Activated CD8-positive, alpha-beta memory T cell treated with anti-CD3 and anti-CD28 coated beads, Interleukin-2, amount 10 ng/mL, durations not matched to agents 7 days and 5 days (primary cell): ENCODE results near the gene CLIP1. TPM values are rescaled to one million over a fixed set of nuclear protein-coding genes. Genes with fewer than 3 reads are reported as not detected.
A peak's percentile ranks its signal among the peaks of the same experiment; 100 is the strongest.
"Not testable (repeated sequence)": the region's sequence is repeated elsewhere in the genome, so short reads cannot be mapped to it uniquely, and the experiment has no call there.

ENCODE experiments used
- ATAC-seq: fragments of 150-1000 bp; cut with Tn5 transposase; one replicate; pipeline ENCODE4 v1.10.0; 2021; ENCODE audit warnings: moderate library complexity
- CTCF ChIA-PET: fragments of 350-600 bp; sonication (Branson Sonifier 250); formaldehyde crosslinking; loops from one replicate; lab custom pipeline; 2021; ENCODE audit warnings: antibody characterized with exemption; lab: Charles Lee
- DNase-seq: peaks from one replicate; pipeline ENCODE4 v3.0.0-alpha.2; 2020
- H3K27ac Mint-ChIP-seq: one replicate; pipeline ENCODE4 v1.8.0; 2021; ENCODE audit warnings: mild to moderate bottlenecking, mixed read lengths
- H3K27me3 Mint-ChIP-seq: one replicate; pipeline ENCODE4 v1.8.0; 2021; ENCODE audit warnings: mixed read lengths
- H3K36me3 Mint-ChIP-seq: one replicate; pipeline ENCODE4 v1.8.0; 2021; ENCODE audit warnings: mild to moderate bottlenecking, mixed read lengths
- H3K4me1 Mint-ChIP-seq: one replicate; pipeline ENCODE4 v1.8.0; 2021; ENCODE audit warnings: mixed read lengths
- H3K4me3 Mint-ChIP-seq: one replicate; pipeline ENCODE4 v1.8.0; 2021; ENCODE audit warnings: mild to moderate bottlenecking, moderate library complexity, mixed read lengths
- H3K9me3 Mint-ChIP-seq: one replicate; pipeline ENCODE4 v1.8.0; 2022; ENCODE audit warnings: low read depth, mixed read lengths
- total RNA-seq, 2 experiments: library from RNA; stranded (reverse); gene quantifications; one replicate each; pipeline ENCODE4 v1.2.3, GENCODE V29; 2021

The CLIP1 gene
- total RNA-seq, 2 experiments from 2014 or later = 56.2 to 75.7 TPM

DNA sequence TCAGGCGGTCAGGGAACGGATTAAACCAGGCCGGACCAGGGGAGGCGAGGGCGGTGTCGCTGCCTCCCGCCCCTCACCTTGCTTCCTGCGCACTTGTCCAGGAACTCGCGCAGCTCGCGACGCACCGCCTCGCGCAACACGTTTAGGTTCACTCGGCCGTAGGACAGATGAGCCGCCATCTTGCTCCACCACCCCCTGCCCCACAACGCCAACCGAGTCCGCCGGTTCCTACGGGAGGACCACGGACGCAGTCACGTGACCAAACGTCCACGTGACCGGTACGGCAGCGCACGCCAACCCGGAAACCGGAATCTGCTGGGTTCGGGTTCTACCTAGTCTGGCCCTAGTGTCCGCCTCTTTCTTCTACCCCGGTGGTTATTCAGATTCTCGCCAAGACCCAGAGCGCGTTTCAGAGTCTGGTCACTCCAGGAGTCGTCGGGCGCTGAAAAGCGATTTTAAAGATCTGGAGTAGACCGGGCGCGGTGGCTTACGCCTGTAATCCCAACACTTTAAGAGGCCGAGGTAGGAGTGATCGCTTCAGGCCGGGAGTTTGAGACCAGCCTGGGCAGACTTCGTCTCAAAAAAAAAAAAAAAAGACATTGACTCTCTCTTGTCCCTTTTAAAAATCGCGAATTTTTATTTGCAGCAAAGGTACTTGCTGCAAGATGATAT lies 156.1 kb downstream of the CLIP1 start, which contains the start of gene VPS33A:
VPS33A (minus strand) TSS at position 265 of the 672 bp plus-strand sequence; CDS start at position 179, 86 bp downstream.
- Mint-ChIP-seq H3K36me3 (peaks cover 8% of the 10 kb centered on the region), H3K4me1 (peaks cover 25% of the 10 kb centered on the region)
- CTCF ChIA-PET = interaction anchor here (0.7 to 3.3 kb wide), 15 partner anchors 22 to 188 kb away, joined by 3 to 34 read pairs (median 4); partner anchors contain the start of genes B3GNT4, DIABLO and MLXIP

DNA sequence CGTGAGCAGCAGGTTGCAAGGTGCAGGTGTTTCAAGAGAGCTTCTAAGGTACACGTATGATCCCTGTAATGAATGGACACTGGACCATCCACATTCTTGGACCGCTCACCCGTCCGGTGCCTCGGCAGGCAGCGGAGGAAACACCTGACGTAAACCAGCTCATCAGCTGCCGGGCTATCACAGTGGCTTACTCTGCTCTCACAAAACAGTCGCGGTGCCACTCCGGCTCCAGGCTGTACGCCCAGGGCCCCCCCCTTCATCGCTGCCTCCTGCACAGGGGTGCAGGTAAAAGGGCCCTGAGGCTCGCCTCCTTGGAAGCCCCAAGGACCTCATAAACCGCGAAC lies 156.6 kb downstream of the CLIP1 start:
- Mint-ChIP-seq H3K27me3 (peaks cover 4% of the 10 kb centered on the region), H3K4me3 (peak overlapping the region; percentile 96), H3K27ac (peak overlapping the region; percentile 99), H3K4me1 (peaks cover 25% of the 10 kb centered on the region), H3K36me3 (peaks cover 13% of the 10 kb centered on the region), H3K9me3 (no peaks in the 10 kb centered on the region)
- no peak for DNase-seq
- ATAC-seq = peak; percentile 46
- CTCF ChIA-PET = interaction anchor here (1.2 to 3.3 kb wide), 3 partner anchors 21 to 38 kb away, joined by 7 to 34 read pairs (median 8); partner anchors contain the start of gene DIABLO

More for the DNA sequence above, 156.1 kb downstream of the CLIP1 start, which contains the start of gene VPS33A:
- H3K27ac Mint-ChIP-seq = peak within 1 kb of the TSS; percentile 99
- no peaks in the 10 kb centered on the region for H3K9me3 Mint-ChIP-seq
- H3K4me3 Mint-ChIP-seq = peak within 1 kb of the TSS; percentile 96
- peak; percentile 97 for DNase-seq
- peak; percentile 90 for ATAC-seq
- peaks cover 4% of the 10 kb centered on the region for H3K27me3 Mint-ChIP-seq

DNA sequence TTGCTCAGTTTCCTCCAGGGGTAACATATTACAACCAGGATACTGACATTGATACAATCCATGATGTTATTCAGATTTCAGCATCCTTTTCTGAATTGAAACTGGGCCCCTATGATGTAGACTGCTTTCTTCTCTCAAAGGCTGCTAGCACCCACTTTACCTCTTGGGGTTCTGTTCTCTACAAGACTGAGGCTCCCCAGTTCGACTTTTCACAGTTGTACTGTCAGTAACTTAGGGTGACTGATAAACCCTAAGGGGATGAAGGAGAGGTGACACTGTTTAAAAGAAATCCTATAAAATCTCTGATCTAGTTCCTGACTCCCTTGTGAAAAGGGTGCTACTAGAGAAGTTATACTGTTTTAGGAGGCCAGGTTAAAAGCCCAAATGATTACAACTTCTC lies 157.0 kb downstream of the CLIP1 start:
- peaks cover 25% of the 10 kb centered on the region for H3K4me1 Mint-ChIP-seq
- ATAC-seq (no peak), DNase-seq (no peak)
- CTCF ChIA-PET = interaction anchor here (0.6 to 3.3 kb wide), 3 partner anchors 21 to 1321 kb away, joined by 3 to 34 read pairs (median 7); partner anchors contain the start of gene DIABLO
- peaks cover 4% of the 10 kb centered on the region for H3K27me3 Mint-ChIP-seq
- H3K27ac Mint-ChIP-seq = peak overlapping the region; percentile 99
- H3K4me3 Mint-ChIP-seq = peak overlapping the region; percentile 96
- H3K36me3 Mint-ChIP-seq = peaks cover 16% of the 10 kb centered on the region
- H3K9me3 Mint-ChIP-seq = no peaks in the 10 kb centered on the region

DNA sequence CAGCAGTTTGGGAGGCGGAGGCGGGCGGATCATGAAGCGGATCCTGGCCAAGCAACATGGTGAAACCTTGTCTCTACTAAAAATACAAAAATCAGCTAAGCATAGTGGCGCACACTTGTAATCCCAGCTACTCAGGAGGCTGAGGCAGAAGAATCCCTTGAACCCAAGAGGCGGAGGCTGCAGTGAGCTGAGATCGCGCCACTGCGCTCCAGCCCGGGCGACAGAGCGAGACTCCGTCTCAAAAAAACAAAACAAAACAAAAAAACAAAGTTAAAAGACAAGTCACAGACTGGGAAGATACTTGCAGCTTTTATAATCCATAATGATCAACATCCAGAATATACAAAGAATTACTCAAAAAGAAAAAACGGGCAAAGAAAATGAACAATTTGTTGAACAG lies 161.7 kb downstream of the CLIP1 start:
- not testable (repeated sequence) for H3K27me3 Mint-ChIP-seq, DNase-seq, ATAC-seq, H3K9me3 Mint-ChIP-seq, H3K4me3 Mint-ChIP-seq, H3K27ac Mint-ChIP-seq
- peaks cover 37% of the 10 kb centered on the region for H3K36me3 Mint-ChIP-seq
- peaks cover 14% of the 10 kb centered on the region for H3K4me1 Mint-ChIP-seq
- CTCF ChIA-PET = interaction anchor here (1.8 to 2.5 kb wide), 2 partner anchors 15 to 49 kb away, joined by 4 to 13 read pairs; no protein-coding TSS in a partner anchor

DNA sequence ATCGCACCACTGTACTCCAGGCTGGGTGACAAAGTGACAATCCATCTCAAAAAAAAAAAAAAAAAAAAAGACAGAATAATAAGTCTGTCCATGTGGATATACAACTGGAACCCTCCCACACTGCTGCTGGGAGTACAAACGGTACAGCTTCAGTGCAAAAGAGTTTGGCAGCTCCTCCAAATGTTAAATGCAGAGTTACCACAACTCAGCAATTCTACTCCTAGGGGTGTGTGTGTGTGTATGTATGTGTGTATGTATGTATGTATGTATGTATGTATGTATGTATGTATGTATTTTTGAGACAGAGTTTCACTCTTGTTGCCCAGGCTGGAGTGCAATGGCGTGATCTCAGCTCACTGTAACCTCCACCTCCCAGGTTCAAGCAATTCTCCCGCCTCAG lies 163.5 kb downstream of the CLIP1 start:
- H3K4me1 Mint-ChIP-seq, ATAC-seq, H3K4me3 Mint-ChIP-seq, H3K27me3 Mint-ChIP-seq, H3K27ac Mint-ChIP-seq, DNase-seq, H3K9me3 Mint-ChIP-seq: not testable (repeated sequence)
- CTCF ChIA-PET = interaction anchor here (0.7 to 2.5 kb wide), 2 partner anchors 13 to 15 kb away, joined by 3 to 13 read pairs; no protein-coding TSS in a partner anchor
- H3K36me3 Mint-ChIP-seq = peaks cover 39% of the 10 kb centered on the region

DNA sequence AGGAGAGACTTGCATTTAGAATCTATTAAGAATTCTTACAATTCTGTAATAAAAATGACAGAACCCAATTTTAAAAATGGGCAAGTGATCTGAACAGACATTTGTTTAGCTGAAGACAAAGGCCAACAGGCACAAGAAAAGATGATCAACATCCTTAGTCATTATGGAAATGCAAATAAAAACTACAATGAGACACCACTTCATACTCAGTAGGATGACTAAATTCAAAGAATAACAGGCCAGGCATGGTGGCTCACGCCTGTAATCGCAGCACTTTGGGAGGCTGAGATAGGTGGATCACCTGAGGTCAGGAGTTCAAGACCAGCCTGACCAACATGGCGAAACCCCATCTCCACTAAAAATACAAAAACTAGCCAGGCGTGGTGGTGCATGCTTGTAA lies 164.0 kb downstream of the CLIP1 start:
- H3K27ac Mint-ChIP-seq, CTCF ChIA-PET: not testable (repeated sequence)

DNA sequence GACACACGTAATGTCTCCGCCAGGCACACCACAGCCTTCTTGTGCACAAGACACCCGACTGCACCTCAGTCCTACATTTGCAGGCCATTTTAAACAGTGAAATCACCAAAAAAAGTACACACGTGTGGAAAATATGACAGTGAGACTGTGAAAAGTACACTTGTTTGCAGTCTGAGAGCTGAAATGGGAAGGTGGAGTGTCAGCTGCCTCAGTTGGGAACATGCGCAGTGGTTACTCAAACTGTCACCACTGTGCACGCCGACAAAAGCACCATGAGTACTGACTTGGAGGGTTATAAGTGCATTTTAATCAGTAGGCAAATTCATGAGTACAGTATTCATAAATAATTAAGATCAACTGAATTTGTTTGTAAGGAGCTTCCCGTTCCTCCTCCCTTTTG lies 171.9 kb downstream of the CLIP1 start:
- H3K4me3 Mint-ChIP-seq = no peak overlapping the region
- H3K4me1 Mint-ChIP-seq = peaks cover 9% of the 10 kb centered on the region
- no peaks in the 10 kb centered on the region for H3K27me3 Mint-ChIP-seq
- no peak for DNase-seq
- CTCF ChIA-PET = no interaction called here
- H3K27ac Mint-ChIP-seq = no peak overlapping the region
- no peak for ATAC-seq
- H3K36me3 Mint-ChIP-seq = peaks cover 14% of the 10 kb centered on the region
- no peaks in the 10 kb centered on the region for H3K9me3 Mint-ChIP-seq

More for the DNA sequence above, 164.0 kb downstream of the CLIP1 start:
- not testable (repeated sequence) for ATAC-seq, H3K27me3 Mint-ChIP-seq, H3K4me1 Mint-ChIP-seq, H3K9me3 Mint-ChIP-seq, DNase-seq, H3K4me3 Mint-ChIP-seq
- peaks cover 36% of the 10 kb centered on the region for H3K36me3 Mint-ChIP-seq

DNA sequence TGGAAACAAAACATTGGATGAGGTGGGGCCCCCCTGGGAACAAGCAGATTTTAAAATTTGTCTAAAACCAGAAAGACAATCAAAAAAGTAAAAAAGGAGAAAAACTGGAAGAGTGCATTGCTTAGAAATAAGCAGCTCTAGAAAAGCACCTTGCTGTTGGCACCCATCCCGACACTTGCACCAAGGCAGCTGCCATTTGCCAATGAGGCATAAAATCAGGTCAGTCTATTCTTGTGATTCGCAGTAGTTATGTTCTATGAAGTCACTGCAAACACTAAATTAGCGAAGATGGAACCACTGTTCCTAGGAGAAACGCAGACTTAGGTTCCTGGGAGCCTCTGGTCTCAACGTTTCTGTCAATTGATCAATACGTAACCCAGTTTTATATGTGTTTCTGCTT lies 172.4 kb downstream of the CLIP1 start:
- CTCF ChIA-PET = no interaction called here
- ATAC-seq (no peak), DNase-seq (no peak)
- Mint-ChIP-seq H3K27me3 (no peaks in the 10 kb centered on the region), H3K27ac (no peak overlapping the region), H3K9me3 (no peaks in the 10 kb centered on the region), H3K4me1 (peaks cover 11% of the 10 kb centered on the region), H3K4me3 (no peak overlapping the region), H3K36me3 (peaks cover 14% of the 10 kb centered on the region)

DNA sequence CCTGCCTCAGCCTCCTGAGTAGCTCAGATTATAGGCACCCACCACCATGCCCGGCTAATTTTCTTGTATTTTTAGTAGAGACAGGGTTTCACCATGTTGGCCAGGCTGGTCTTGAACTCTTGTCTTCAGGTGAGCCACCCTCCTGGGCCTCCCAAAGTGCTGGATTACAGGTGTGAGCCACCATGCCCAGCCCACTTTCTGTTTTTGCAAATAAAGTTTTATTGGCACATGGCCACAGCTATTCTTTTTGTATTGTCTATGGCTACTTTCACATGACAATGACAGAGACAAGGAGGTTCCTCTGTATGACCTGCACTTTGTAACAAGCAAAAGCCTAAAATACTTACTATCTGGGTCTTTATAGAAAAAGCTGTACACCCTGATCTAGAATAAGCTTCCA lies 176.9 kb downstream of the CLIP1 start:
- DNase-seq (no peak), ATAC-seq (no peak)
- Mint-ChIP-seq H3K27me3 (no peaks in the 10 kb centered on the region), H3K27ac (peak overlapping the region; percentile 97), H3K36me3 (peaks cover 15% of the 10 kb centered on the region), H3K9me3 (no peaks in the 10 kb centered on the region), H3K4me1 (peaks cover 37% of the 10 kb centered on the region), H3K4me3 (peak overlapping the region; percentile 84)
- CTCF ChIA-PET = interaction anchor here (0.7 to 3.9 kb wide), 12 partner anchors 13 to 1404 kb away, joined by 3 to 33 read pairs (median 3); partner anchors contain the start of gene DIABLO

DNA sequence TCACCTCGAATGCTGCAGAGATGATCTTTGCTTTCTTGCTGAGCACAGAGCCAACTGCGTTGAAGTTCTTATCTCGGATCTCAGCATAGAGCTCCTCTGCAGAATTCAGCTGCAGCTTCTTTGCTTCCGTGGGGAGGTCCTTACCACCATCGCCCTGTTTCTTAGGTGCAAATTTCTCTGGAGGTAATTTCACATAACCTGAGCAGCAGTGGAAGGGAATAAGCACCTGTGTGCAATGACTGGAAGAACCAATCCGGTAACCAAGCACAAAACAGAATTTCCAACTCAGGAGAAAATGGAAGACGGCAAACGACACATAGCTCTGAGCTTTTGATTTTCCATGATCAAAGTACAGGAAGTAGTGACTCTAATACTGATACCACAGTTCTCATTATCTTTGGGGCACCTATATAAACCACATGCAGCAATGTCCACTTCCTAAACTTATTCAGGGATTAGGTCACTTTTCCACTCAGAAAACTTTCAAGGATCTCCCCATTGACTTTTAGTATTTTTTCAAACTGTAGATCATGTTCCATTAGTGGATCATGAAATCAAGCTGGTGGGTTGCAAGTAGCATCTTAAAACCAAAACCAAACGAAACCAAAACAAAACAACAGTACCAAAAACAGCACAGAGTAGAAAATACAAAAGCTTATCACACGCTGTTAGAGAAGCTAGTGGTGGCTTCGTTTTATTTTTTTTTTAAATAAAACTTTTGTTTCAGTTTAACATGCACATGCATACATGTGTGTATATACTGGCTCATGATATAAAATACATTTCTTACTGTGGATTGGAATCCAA lies 177.7 kb downstream of the CLIP1 start:
- Mint-ChIP-seq H3K27ac (peak overlapping the region; percentile 97), H3K27me3 (no peaks in the 10 kb centered on the region), H3K4me1 (peaks cover 37% of the 10 kb centered on the region), H3K36me3 (peaks cover 22% of the 10 kb centered on the region), H3K9me3 (no peaks in the 10 kb centered on the region), H3K4me3 (peak overlapping the region; percentile 84)
- ATAC-seq = peak; percentile 83
- DNase-seq = peak; percentile 63
- CTCF ChIA-PET = interaction anchor here (0.7 to 3.9 kb wide), 18 partner anchors 11 to 1404 kb away, joined by 3 to 33 read pairs (median 3); partner anchors contain the start of gene DIABLO

DNA sequence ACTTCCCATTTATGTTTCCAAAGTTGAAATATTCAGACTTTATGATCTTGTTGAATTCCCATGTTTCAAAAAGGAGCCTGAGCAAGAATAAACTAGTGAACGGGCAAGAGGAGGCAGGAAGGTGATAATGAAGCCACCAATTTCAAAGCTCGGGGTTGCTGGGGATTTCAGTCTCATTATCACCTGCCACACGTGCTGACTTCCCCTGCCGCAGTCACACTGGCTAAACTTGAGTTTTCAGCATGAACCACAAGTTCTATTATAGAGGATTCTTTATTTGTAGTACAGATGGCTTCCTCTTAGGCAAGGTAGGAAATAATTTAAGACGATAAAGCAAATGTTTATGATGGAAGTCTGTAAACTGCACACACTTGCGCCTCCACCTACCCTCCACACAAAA lies 178.5 kb downstream of the CLIP1 start:
- DNase-seq = peak; percentile 61
- H3K4me3 Mint-ChIP-seq = peak overlapping the region; percentile 84
- peak overlapping the region; percentile 97 for H3K27ac Mint-ChIP-seq
- peaks cover 20% of the 10 kb centered on the region for H3K36me3 Mint-ChIP-seq
- no peaks in the 10 kb centered on the region for H3K9me3 Mint-ChIP-seq
- H3K4me1 Mint-ChIP-seq = peaks cover 37% of the 10 kb centered on the region
- H3K27me3 Mint-ChIP-seq = no peaks in the 10 kb centered on the region
- peak; percentile 26 for ATAC-seq
- CTCF ChIA-PET = interaction anchor here (0.6 to 3.9 kb wide), 12 partner anchors 13 to 550 kb away, joined by 3 to 33 read pairs (median 6); partner anchors contain the start of gene DIABLO

DNA sequence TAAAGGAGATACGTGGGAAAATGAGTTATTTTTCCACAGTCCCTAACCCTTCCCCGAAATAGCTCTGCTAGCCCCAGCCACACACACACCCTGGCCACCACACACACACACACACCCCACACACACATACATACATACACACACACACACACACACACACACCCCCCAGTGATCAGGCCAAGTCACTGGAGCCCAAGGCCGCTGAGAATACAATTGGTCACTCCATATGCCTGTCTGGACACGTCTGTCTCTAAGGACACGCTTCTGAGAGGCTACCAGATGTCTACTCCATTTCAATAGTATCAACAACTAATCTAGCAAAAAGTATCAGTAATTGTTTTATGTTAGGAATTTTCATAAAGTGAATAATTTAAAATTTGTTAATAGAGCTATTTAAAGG lies 183.6 kb downstream of the CLIP1 start:
- CTCF ChIA-PET = interaction anchor here (0.6 to 1.4 kb wide), 4 partner anchors 12 to 332 kb away, joined by 3 to 5 read pairs (median 4); no protein-coding TSS in a partner anchor
- no peaks in the 10 kb centered on the region for H3K27me3 Mint-ChIP-seq

DNA sequence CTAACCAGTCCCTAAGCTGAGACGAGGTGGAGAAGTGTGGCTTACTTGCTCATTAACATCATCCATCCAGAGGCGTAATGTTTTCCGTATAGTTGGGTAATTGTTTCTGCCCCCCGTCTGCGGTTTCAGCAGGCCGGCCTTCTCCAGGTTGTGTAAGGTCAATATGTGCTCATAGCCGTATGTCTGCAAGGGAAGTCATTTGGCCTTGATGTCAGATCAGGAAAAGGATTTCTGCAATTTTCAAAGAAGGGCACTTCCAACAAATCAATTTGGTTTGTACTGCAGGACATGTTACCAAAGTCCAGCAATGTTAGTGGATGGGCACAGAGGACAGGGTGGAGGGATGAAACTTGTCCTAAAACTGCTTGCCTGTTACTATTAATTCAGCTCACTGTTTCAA lies 186.7 kb downstream of the CLIP1 start:
- DNase-seq = no peak
- Mint-ChIP-seq H3K27me3 (no peaks in the 10 kb centered on the region), H3K27ac (no peak overlapping the region), H3K4me3 (no peak overlapping the region), H3K4me1 (no peaks in the 10 kb centered on the region), H3K36me3 (peaks cover 28% of the 10 kb centered on the region), H3K9me3 (no peaks in the 10 kb centered on the region)
- no peak for ATAC-seq
- CTCF ChIA-PET = interaction anchor here (1.5 kb wide), 1 partner anchor 9 kb away, joined by 4 read pairs; no protein-coding TSS in a partner anchor

More for the DNA sequence above, 183.6 kb downstream of the CLIP1 start:
- no peak overlapping the region for H3K27ac Mint-ChIP-seq
- H3K9me3 Mint-ChIP-seq = no peaks in the 10 kb centered on the region
- ATAC-seq (no peak), DNase-seq (no peak)
- no peak overlapping the region for H3K4me3 Mint-ChIP-seq
- H3K4me1 Mint-ChIP-seq = peaks cover 14% of the 10 kb centered on the region
- peaks cover 30% of the 10 kb centered on the region for H3K36me3 Mint-ChIP-seq
